GM19328 (cell line): ENCODE data around the gene OSBP2.

Source experiments
- ATAC-seq: cut with Tn5 transposase; IDR thresholded peaks from one replicate; pipeline ENCODE4 v1.9.1; 2021; ENCODE audit warnings: mild to moderate bottlenecking, moderate library complexity; ENCODE audit not compliant: unreplicated experiment

Gene OSBP2

DNA sequence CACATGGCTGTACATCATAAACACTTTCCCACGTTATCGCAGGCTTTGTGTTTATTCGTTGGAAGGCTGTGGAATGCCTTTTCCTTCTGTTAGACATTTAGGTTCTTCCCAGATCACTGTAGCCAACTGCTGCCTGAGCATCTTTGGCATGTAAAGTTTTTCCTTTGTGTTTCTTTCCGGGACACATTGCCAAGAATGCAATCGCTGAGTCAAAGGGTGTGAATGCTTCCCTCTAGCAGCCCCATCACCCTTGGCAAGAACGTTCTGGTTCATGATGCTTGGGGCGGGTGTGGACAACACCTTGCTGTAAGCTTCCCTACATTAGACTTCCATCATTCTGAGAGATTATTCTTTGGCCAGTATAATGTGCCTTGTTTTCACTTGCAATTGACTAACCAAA, 136.2 kb downstream of the OSBP2 start:
- no peak for ATAC-seq

DNA sequence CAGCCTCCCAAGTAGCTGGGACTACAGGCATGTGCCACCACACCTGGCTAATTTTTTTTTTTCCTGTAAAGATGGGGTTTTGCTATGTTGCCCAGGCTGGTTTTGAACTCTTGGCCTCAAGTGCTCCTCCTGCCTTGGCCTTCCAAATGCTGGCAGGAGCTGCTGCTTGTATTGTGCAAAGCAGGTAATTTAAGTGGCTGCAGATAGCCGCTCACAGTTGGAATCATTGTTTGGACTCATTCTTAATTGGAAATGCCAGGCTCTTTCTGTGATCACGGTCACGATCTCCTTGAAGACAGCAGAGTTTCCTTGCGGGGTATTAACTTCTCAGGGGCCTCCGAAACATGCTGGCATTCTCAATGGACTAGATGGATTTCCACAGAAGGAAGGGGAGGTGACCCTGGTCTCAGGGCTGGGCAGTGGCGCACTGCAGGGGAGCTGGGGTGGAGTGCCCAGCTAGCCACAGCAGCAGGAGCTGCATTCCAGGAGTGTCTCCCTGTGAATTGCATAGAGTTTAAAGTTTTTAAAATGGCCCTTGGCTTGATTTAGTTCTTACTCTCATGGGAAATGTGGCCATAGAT, 137.8 kb downstream of the OSBP2 start:
- no peak for ATAC-seq

DNA sequence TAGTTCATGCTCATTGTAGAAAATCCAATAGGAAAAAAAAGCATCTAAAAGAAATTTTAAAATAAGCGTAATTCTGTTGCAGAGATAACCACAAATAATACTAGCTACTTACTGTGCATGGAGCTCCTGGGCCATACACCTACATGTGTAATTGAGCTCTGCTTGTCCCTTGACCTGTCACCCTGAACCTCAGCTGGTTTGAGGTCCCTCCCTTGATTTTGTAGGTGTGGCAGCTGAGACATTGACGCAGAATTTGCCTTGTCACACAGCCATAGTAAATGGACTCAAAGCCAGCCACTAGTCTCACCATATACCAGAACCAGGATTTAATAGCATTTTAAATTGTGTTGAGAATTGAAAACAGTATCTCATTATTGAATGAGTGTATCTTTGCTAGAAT, 138.6 kb downstream of the OSBP2 start:
- ATAC-seq: no peak

DNA sequence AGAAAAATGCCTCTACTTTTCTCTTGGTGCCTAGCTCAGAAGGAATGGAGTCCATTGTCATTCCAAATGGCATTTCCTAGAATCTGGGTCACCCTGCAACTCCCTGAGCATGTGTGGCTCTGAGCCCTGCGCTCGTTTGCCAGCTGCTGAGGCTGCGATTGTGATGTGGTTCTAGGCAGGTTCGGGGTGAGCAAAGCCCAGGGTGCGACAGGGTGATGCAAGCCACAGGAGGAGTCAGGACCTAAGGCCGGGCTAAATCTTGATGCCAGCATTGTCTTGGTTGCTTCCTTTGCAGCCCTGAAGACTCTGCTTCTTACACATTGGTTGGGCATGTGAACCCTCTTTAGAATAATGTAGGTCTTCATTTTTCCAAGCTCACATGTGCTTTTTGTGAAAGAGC, 142.9 kb downstream of the OSBP2 start:
- ATAC-seq: no peak

DNA sequence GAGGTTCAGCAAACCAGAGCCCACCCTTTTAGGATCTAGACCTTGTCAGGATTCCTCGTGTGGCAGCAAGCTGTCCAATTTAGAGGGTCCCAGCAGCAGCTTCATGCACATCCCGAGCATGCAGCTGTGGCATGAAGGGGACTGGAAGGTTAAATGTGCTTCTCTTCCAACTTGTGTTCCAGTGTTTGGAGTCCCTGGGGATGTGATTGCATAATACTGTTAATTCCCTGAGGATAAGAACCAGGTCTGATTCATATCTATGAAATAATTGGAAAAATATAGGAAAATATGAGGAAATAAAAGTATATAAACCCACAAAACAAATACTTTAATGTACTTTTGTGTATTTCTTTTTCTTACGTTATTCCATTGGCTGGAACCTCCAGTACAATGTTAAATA, 143.4 kb downstream of the OSBP2 start:
- ATAC-seq: no peak

DNA sequence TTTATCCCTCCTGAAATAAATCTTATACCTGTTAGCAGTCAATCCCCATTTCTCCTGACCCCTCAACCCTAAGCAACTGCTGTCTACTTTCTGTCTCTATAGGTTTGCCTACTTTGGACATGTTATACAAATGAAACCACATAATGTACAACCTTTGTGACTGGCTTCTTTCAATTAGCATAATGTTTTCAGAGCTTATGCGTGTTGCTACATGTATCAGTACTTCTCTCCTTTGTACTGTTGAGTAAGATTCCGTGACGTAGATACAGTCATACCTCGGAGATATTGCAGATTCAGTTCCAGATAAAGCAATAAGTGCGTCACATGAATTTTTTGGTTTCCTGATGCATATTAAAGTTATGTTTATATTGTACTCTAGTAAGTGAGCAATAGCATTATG, 146.6 kb downstream of the OSBP2 start:
- no peak for ATAC-seq

DNA sequence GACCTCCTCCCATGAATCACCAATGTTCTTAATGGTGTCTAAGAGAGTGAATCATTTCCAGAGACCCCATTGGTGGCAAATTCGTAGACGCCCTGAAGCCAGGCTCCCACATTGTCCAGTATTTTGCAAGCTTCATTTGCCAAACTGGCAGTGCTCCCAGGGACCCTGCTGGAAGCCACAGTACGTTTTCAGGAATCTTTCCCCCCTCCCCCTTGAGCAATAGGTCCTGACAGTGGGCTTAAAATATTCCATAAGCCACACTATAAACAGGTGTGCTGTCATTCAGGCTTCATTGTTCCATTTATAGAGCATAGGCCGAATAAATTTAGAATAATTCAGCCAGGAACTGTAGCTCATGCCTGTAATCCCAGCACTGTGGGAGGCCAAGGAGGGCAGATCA, 148.6 kb downstream of the OSBP2 start:
- no peak for ATAC-seq

DNA sequence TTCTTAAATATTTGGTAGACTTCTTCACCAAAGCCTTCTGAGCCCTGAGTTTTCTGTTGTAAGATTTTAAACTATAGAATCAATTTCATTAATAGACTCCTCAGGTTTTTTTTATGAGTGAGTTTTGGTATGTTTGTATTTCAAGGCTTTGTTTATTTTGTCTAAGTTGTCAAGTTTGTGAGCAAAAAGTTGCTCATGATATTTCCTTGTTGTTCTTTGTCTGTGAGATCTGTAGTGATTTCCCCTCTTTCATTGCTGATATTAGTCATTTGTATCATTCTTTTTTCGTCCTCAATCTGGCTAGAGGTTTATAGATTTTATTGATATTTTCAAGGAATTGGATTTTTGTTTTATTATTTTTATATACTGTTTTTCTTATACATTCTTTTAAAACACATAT, 152.9 kb downstream of the OSBP2 start:
- ATAC-seq: no peak

DNA sequence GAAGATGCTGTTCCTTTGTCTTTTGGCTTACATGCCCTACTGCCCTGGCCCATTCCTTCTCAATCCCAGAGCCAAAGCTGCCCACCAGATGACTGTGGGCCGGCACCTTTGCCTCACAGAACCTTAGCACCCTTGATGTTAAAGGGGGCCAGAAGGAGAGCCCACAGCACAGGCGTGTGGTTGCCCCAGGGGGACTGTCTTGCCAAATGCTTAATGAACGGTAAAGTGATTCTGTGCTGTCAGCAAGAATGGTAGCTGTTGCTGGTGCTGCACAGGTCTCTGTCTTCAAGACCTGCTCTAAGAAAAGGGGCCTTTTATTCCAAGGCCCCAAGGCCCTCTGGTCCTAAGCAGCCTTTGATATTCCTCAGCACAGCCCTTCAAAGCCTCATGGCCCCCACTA, 160.6 kb downstream of the OSBP2 start:
- no peak for ATAC-seq

DNA sequence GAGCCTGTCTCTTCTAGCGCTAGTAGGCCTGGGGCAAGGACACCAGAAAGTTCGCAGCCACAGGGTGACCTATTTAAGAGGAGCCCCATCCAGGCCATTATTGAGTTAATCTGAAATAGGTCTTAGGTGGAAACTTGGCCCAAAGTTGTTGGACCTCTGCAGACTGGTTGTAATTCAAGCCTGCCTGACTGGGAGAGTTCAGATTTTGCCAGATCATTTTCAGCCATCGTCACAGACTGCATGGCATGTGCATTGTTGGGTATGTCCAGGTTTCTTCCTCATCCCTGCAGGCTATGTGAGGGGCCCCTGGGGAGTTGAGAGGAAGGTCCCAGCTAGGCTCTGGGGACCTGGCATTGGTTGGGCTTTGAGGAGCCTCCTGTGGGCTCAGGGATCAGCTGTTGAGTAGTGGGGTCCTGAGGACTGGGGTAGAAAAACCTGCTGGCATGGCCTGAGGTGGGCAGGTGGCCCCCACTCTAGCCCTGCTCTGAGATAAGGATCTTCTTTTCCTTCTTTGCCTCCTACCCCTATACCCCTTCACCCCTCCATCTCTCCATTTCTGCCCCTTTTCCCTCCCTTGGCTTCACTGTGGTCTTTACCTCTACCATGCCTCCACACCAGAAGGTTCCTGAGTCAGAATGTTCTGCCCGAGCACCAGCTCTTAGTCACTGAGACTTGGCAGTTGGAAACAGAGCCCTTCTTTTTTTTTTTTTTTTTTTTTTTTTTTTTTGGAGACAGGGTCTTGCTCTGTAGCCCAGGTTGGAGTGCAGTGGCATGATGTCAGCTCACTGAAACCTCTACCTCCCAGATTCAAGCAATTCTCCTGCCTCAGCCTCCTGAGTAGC, 161.2 kb downstream of the OSBP2 start:
- no peak for ATAC-seq

DNA sequence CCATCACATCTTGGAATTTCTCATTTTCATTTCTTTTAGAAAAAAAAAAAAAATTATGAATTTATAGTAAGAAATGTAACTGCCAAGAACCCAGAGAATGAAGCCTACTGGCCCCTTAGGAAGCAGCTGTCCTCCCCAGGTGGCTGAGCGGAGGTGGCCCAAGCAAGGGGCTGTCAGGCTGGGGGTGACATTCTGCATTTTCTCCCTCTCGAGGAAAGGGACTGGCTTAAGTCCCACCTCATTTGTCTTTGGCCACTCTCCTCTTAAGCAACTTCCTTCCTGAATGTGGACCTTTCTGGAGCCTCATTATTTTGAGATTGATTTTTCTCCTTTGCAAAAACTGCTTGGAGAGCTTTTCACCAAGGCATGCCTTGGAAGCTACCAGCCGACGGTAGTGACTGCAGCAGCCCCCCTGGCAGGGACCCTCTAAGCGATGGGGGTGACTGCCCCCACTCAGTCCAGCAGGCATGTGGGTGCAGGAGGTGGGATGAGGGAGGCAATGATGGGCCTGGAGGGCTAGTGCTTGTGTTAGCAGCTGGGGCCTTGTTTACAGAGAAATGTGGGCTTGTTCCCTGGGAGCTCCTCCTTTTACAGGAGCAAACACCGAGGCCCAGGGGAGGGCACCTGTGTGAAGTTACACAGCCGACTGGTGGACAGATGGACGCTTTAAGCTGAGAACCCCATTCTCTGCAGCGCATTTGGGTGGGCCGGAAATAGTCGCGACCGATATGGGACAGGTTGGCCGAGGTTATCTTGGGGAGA, 162.2 kb downstream of the OSBP2 start:
- ATAC-seq: no peak

DNA sequence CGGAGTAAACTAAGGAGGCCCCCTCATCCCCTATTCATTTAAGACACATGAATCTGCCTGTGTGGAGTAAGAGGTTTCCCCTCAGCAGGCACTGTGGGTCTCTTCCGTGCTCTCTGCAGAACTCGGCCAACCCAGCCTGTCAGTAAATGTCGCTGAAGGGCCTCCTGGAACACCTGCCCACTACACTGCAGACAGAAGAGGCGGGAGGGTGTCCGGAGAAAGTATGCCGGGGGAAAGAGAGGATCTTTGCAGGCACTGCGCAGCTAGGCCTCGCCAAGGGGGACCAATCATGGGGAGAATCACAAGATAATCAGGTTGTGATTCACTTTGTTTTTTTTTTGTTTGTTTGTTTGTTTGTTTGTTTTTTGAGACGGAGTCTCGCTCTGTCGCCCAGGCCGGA, 163.1 kb downstream of the OSBP2 start:
- no peak for ATAC-seq

DNA sequence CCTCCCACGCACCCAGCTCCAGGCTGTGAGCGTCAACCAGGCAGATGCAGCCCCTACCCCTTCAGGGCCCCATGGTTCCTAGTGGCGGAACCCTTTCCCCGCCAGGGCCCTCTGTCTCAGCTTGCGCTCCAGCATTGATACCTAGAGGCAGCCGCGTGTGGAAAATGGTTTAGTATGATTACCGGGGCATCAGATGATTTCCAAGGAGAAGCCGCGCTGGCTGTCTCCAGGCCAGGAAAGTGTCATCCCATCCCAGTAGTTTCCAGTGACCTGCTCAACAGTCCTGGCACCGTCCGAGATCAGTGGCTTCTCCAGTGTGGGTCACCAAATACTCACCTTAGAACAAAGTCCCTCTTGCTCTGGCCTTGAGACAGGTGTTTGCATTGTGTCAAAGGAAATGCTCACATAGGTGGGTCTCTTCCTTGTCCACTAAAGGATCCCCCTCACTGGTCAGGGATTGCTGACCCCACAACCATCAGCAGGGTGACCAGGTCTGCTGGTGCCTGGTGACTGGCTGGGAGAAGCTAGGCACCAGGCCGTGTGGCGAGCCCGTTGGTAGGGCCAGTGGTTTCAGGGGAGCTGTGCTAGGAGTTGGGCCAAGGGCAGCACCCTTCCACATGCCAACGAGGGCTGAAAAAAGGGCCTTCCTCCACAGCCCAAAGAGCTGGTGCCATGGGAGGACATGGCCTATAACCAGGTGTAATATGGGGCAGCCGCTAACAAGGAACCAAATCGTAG, 164.5 kb downstream of the OSBP2 start:
- no peak for ATAC-seq

DNA sequence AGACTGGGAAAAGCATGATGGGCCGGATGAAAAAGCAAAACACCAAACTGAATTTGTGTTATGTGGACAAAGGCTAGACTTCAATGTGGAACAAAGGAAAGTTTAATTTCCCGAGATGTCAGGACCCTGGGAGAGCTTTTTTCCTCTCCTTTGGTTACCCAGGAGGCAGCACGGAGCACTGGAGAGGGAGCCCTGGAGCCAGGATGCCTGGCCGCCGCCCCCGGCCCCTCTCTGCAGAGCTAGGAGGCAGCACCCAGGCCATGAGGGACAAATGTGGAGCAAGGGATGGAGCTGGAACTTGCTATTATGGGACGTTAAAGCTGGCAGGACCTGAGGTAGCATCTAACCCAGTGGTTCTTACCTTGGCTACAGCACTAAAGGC, 165.0 kb downstream of the OSBP2 start:
- no peak for ATAC-seq

DNA sequence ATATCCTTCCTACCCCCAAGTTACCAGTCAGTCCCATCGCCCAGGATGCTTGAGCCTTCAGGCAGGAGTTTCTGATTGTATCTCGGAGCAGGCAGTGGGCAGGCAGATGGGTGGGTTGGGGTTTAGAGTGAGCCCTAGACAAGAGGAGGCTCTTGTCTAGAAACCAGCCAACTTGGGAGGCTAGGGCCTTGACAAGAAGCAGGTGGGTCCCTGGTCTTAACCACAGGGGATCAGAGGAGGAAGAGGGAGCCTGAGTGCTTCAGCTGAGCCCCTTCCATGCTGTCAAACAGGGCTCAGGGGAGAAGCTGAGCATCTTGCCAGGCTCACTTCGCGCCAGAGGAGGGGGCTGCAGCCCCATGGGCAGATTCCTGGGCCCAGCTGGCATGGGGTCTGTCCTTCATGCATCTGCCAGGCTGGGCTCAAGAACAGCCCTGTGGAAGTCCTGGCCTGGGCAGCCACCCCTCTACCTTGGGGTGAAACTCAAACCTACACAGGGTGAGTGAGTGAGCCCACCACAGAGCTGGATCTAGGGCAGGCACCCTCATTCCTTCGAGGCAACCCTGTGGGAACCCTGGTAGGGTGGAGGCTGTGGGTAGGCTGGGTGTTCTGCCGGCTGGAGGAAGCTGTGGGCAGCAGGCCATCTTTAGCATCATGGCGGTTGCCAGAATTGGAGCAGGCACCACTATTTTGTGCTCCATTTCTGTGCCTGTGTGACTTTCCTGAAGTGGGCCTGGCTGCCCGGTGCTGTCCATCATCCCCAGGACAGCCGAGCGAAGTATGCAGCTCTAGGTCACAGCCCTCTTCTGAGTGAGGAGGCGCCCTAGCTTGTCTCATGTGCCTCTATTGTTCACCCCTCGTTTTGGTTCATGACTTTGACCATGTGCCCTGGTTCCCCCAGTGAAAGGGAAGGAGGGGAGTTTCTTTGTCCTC, 165.8 kb downstream of the OSBP2 start:
- ATAC-seq: no peak

DNA sequence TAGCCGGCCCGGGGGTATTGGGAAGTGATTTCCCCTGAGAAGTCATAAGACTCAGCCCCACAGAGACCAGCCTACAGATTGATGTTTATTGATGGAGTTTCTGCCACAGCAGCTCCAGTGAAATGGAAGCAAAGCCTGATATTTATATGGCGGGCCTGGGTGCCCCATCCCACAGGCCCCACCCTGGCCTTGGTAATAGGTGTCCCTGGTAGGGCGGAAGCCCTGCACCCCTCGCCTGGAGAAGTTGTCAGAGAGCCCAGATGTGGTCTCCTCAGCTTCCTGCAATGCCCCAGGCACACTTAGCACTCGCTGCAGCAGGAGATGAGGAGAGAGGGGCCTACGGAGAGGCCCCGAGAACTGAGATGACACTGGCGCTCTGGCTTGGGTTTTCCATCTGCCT, 166.5 kb downstream of the OSBP2 start:
- ATAC-seq: no peak

DNA sequence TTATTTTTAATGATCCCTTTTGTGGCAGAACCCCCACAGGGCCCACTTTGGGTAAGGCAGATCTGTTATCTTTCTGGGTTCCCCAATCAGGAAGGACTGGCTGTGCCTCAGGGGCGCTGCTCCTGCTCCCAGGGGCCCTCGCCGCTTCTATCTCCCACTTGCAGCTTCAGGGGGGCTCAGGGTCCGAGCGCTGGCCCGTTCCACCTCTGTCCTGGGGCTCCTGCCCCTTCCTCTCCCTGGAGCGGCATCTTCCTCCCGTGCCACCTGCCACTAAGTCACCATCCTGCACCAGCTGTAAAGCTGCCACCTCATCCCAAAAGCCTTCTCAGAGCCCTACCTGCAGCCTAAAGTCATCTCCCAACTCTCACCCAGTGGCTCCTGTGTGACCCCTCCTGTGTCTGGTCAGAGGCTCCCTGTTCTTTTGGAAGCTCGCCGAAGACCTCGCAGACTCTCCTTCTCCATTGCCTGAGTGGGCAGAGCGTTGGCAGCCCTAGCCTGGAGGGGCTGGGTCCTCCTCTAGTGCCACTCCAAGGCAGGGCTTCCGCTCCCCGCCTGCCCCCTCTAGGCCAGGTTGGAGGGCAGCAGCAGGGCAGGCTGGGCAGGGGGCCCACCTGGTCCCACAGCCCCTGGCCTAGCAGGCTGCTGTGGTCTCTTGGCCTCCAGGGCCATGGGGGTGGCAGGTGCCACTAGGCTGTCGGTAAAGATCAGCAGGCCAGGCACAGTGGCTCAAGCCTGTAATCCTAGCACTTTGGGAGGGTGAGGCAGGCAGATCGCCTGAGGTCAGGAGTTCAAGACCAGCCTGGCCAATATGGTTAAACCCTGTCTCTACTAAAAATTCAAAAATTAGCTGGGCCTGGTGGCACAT, 167.2 kb downstream of the OSBP2 start:
- ATAC-seq: no peak

DNA sequence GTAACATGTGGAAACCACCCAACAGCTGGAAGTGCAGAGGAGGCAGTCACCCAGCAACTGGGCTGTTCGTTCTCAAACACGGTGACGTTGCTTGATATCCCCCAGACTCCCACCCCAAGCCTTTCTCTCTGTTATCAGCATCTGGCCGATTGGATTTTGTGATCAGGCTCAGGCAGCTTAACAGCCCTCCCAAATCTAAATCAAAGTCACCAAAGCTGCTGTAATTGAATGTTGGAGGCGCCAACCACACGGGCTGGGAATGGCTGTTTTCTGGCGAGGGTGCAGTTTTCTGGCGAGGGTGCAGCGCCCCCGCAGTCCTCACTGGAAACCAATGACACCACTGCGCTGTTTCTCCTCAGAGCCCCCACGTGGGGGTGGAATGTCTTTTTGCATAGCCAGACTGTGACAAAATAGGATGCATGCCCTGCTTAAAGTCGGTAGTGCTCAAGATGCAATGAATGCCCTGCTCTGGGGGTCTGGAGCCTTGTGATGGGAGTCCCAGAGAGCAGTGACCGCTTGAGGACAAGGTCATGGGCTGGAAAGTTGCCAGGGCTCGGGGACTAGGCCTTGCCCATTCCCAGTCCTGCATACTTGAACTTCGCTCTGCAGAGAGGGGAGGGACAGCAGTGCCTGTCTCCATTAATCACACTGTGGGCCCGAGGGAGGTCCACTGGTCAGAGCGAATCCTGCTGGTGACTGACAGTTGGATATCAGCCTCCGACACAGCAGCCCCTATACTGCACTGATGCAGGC, 168.6 kb downstream of the OSBP2 start:
- no peak for ATAC-seq
